BJ (cell line): ENCODE data around the gene HTR2C. TPM values are rescaled to one million over a fixed set of nuclear protein-coding genes. Genes with fewer than 3 reads are reported as not detected.

Source experiments
- CTCF ChIA-PET: fragments of 350-600 bp; formaldehyde crosslinking; extraction: SDS; loops from one replicate; lab custom pipeline; 2021; ENCODE audit warnings: antibody characterized with exemption, inconsistent platforms; lab: Yijun Ruan, JAX
- POLR2A ChIA-PET: fragments of 300-600 bp; sonication (Branson Sonifier 250); formaldehyde crosslinking; extraction: SDS; loops from one replicate; lab custom pipeline; 2021; ENCODE audit warnings: antibody characterized with exemption; lab: Charles Lee
- DNase-seq: peaks from one replicate; pipeline ENCODE4 v3.0.0-alpha.2; 2011; ENCODE audit warnings: low read depth
- H3K27me3 ChIP-seq: 2 replicates; pipeline ENCODE4 v1.6.0; 2011; ENCODE audit warnings: low read length; ENCODE audit not compliant: control insufficient read depth, insufficient read depth
- H3K36me3 ChIP-seq: 2 replicates; pipeline ENCODE4 v1.5.1; 2011; ENCODE audit warnings: low read length; ENCODE audit not compliant: control insufficient read depth, insufficient read depth
- H3K4me3 ChIP-seq: 2 replicates; pipeline ENCODE4 v1.5.1; 2011; ENCODE audit warnings: low read depth, mild to moderate bottlenecking, control low read depth, low read length
- polyA plus RNA-seq: library from polyadenylated mRNA; depleted of rRNA; stranded (reverse); fragments of >200 nt; gene quantifications from 2 replicates; pipeline ENCODE4 v1.2.3, GENCODE V29; 2011
- small RNA-seq: library from RNA; depleted of rRNA; stranded (forward); fragments of <200 nt; gene quantifications from one replicate; pipeline ENCODE3, GENCODE V24; 2012; ENCODE audit warnings: low replicate concordance, low read depth; ENCODE audit not compliant: insufficient read length
- TF ChIP-seq, protein P1 (sequence below): IDR thresholded peaks from 2 replicates; pipeline ENCODE4 v1.5.1; 2011; ENCODE audit warnings: low read depth, mild to moderate bottlenecking, control low read depth, inconsistent platforms, low read length, moderate library complexity; ENCODE audit not compliant: insufficient read depth

HTR2C gene
- polyA plus RNA-seq, 1 experiment, result not detected

DNA sequence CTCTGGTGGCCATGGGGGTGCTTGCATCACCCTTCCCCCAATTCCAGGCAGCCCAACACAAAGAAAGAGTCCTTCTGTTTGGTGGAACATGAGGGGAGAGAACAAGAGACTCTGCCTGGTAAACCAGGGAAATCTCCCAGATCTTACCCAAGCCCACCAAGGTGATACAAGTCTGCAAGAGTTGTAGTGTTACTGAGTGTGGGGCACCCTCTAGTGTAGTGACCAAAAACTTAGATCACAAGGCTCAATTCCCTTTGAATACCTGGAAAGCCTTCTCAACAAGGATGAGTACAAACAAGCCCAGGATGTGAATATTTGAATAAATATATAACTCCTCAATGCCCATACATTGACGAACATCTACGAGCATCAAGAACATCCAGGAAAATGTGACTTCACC lies 368.8 kb downstream of the HTR2C start:
- POLR2A ChIA-PET, result no interaction called here
- Histone ChIP-seq H3K4me3 (no peak overlapping the region), H3K27me3 (no peaks in the 10 kb centered on the region), H3K36me3 (no peaks in the 10 kb centered on the region)
- TF ChIP-seq, protein P1, sequence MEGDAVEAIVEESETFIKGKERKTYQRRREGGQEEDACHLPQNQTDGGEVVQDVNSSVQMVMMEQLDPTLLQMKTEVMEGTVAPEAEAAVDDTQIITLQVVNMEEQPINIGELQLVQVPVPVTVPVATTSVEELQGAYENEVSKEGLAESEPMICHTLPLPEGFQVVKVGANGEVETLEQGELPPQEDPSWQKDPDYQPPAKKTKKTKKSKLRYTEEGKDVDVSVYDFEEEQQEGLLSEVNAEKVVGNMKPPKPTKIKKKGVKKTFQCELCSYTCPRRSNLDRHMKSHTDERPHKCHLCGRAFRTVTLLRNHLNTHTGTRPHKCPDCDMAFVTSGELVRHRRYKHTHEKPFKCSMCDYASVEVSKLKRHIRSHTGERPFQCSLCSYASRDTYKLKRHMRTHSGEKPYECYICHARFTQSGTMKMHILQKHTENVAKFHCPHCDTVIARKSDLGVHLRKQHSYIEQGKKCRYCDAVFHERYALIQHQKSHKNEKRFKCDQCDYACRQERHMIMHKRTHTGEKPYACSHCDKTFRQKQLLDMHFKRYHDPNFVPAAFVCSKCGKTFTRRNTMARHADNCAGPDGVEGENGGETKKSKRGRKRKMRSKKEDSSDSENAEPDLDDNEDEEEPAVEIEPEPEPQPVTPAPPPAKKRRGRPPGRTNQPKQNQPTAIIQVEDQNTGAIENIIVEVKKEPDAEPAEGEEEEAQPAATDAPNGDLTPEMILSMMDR, result no peak
- CTCF ChIA-PET, result no interaction called here
- DNase-seq, result no peak

Small RNA genes lying within 50 kb of the gene (small RNA-seq; reads per million reads assigned to genes)
- gene AL355812.1 (not detected), gene MIR1264 (not detected), gene MIR1298 (not detected), gene MIR1911 (not detected), gene MIR1912 (not detected), gene MIR448 (not detected), gene MIR764 (not detected), gene SNORA35 (not detected)
